Stimulated activated CD8-positive, alpha-beta memory T cell treated with anti-CD3 and anti-CD28 coated beads, Interleukin-4, amount 100 ng/mL, for 1 hour (primary cell): ENCODE results near the gene KCNH1.

Source experiments
- DNase-seq, 2 donors: peaks; one replicate each; pipeline ENCODE4 v3.0.0-alpha.2; 2020; ENCODE audit warnings: low read depth in 2 of 2, low spot score in 1 of 2

The KCNH1 gene

GRCh38 chr1:210815641-210816550, 318.1 kb downstream of the KCNH1 start:
- no peak for DNase-seq

- no peak for DNase-seq
These were observed 319.4 kb downstream of the KCNH1 start for GRCh38 chr1:210814382-210815123.

- DNase-seq: no peak
These were observed 332.4 kb downstream of the KCNH1 start for GRCh38 chr1:210801501-210801900.

- DNase-seq: no peak
These were observed 333.2 kb downstream of the KCNH1 start for GRCh38 chr1:210800756-210801155.

- DNase-seq: no peak
These were observed 333.6 kb downstream of the KCNH1 start for GRCh38 chr1:210800301-210800700.

- DNase-seq: no peak
These were observed 336.5 kb downstream of the KCNH1 start for GRCh38 chr1:210797422-210797821.

- no peak for DNase-seq
These were observed 337.5 kb downstream of the KCNH1 start for GRCh38 chr1:210796421-210796820.

- DNase-seq: no peak
These were observed 339.5 kb downstream of the KCNH1 start for GRCh38 chr1:210794445-210794844.

- DNase-seq: no peak
These were observed 341.5 kb downstream of the KCNH1 start for GRCh38 chr1:210792250-210793102.

GRCh38 chr1:210790196-210790595, 343.8 kb downstream of the KCNH1 start:
- DNase-seq: no peak

- no peak for DNase-seq
These were observed 346.1 kb downstream of the KCNH1 start for GRCh38 chr1:210787800-210788199.

GRCh38 chr1:210786546-210786945, 347.4 kb downstream of the KCNH1 start:
- no peak for DNase-seq

GRCh38 chr1:210783925-210784324, 350.0 kb downstream of the KCNH1 start:
- DNase-seq: no peak

GRCh38 chr1:210781652-210782051, 352.3 kb downstream of the KCNH1 start:
- DNase-seq: no peak

- DNase-seq: no peak
These were observed 354.7 kb downstream of the KCNH1 start for GRCh38 chr1:210779269-210779668.

GRCh38 chr1:210777914-210778313, 356.0 kb downstream of the KCNH1 start:
- no peak for DNase-seq

- DNase-seq: no peak
These were observed 357.2 kb downstream of the KCNH1 start for GRCh38 chr1:210776712-210777111.

- no peak for DNase-seq
These were observed 358.7 kb downstream of the KCNH1 start for GRCh38 chr1:210775289-210775688.

- no peak for DNase-seq
These were observed 360.5 kb downstream of the KCNH1 start for GRCh38 chr1:210773450-210773849.

GRCh38 chr1:210771131-210771530, 362.8 kb downstream of the KCNH1 start:
- DNase-seq: no peak

GRCh38 chr1:210770396-210770984, 363.5 kb downstream of the KCNH1 start:
- no peak for DNase-seq
